DND-41 (cell line): ENCODE data around the gene BTNL3.
"Not testable (repeated sequence)": the region's sequence is repeated elsewhere in the genome, so short reads cannot be mapped to it uniquely, and the experiment has no call there.

Source experiments
- ATAC-seq: fragments of 200-7000 bp; cut with Tn5 transposase; 3 replicates; pipeline ENCODE4 v1.9.1; 2021; ENCODE audit warnings: low read depth; ENCODE audit not compliant: insufficient read depth
- DNase-seq: peaks from one replicate; pipeline ENCODE4 v3.0.0-alpha.2; 2020
- H2AFZ ChIP-seq: 2 replicates; pipeline ENCODE4 v1.6.0; 2012; ENCODE audit warnings: low read depth, low read length
- H3K27ac ChIP-seq: 2 replicates; pipeline ENCODE4 v1.5.1; 2012; ENCODE audit warnings: low read length, inconsistent platforms
- H3K27me3 ChIP-seq: fragments of 200-600 bp; sonication (generic); 2 replicates; pipeline ENCODE4 v1.6.0; 2012; ENCODE audit warnings: low read length, mild to moderate bottlenecking, inconsistent platforms; ENCODE audit not compliant: insufficient read depth, poor library complexity
- H3K36me3 ChIP-seq: 2 replicates; pipeline ENCODE4 v1.5.1; 2012; ENCODE audit warnings: low read length, inconsistent platforms; ENCODE audit not compliant: insufficient read depth
- H3K4me1 ChIP-seq: 2 replicates; pipeline ENCODE4 v1.5.1; 2012; ENCODE audit warnings: mild to moderate bottlenecking, low read length; ENCODE audit not compliant: insufficient read depth
- H3K4me2 ChIP-seq: 2 replicates; pipeline ENCODE4 v1.6.0; 2012; ENCODE audit warnings: mild to moderate bottlenecking, moderate library complexity, low read length, inconsistent platforms; ENCODE audit not compliant: insufficient read depth
- H3K4me3 ChIP-seq, 2 experiments: fragments of 200-600 bp in 1 of 2; shearing (Covaris generic) in 1 of 2; 2 replicates each; pipeline ENCODE4 v1.5.1; 2012 to 2016; ENCODE audit warnings: inconsistent platforms in 2 of 2, low read length in 2 of 2, mild to moderate bottlenecking in 2 of 2, low read depth in 1 of 2, moderate library complexity in 1 of 2
- H3K79me2 ChIP-seq: 2 replicates; pipeline ENCODE4 v1.6.0; 2012; ENCODE audit warnings: low read length, inconsistent platforms; ENCODE audit not compliant: insufficient read depth
- H3K9ac ChIP-seq: 2 replicates; pipeline ENCODE4 v1.6.0; 2012; ENCODE audit warnings: low read depth, mild to moderate bottlenecking, inconsistent platforms, low read length, moderate library complexity
- H3K9me3 ChIP-seq: 2 replicates; pipeline ENCODE4 v1.5.1; 2012; ENCODE audit warnings: low read length, moderate library complexity, mild to moderate bottlenecking, inconsistent platforms; ENCODE audit not compliant: insufficient read depth, severe bottlenecking
- H4K20me1 ChIP-seq: 2 replicates; pipeline ENCODE4 v1.6.0; 2012; ENCODE audit warnings: low read length; ENCODE audit not compliant: insufficient read depth
- CTCF ChIP-seq: IDR thresholded peaks from 2 replicates; pipeline ENCODE4 v1.5.1; 2012; ENCODE audit warnings: borderline replicate concordance, low read length, moderate library complexity, mild to moderate bottlenecking; ENCODE audit not compliant: poor library complexity, severe bottlenecking; ENCODE audit errors: extremely low read depth
- EZH2 ChIP-seq: IDR thresholded peaks from 3 replicates; pipeline ENCODE4 v1.6.1; 2012; ENCODE audit warnings: borderline replicate concordance, low read depth, mild to moderate bottlenecking, moderate library complexity, low read length, inconsistent platforms; ENCODE audit not compliant: severe bottlenecking

BTNL3 gene

GRCh38 chr5:180990882-180991242, 2.2 kb downstream of the BTNL3 start:
- Histone ChIP-seq H3K4me2 (no peak overlapping the region), H3K4me1 (no peaks in the 10 kb centered on the region), H3K27ac (no peak overlapping the region), H3K79me2 (no peaks in the 10 kb centered on the region), H2AFZ (no peak overlapping the region), H3K36me3 (no peaks in the 10 kb centered on the region), H3K27me3 (no peaks in the 10 kb centered on the region), H3K9ac (no peak overlapping the region), H4K20me1 (no peaks in the 10 kb centered on the region), H3K9me3 (no peaks in the 10 kb centered on the region), H3K4me3 (no peak overlapping the region)
- no peak for TF ChIP-seq CTCF
- TF ChIP-seq EZH2 = no peak
- ATAC-seq (no peak), DNase-seq (no peak)

- no peak for DNase-seq
- no peaks in the 10 kb centered on the region for H3K9me3 ChIP-seq
- H3K9ac ChIP-seq = no peak overlapping the region
- H3K27me3 ChIP-seq = peaks cover 3% of the 10 kb centered on the region
- H4K20me1 ChIP-seq = no peaks in the 10 kb centered on the region
- H2AFZ ChIP-seq = no peak overlapping the region
- ATAC-seq = no peak
- no peaks in the 10 kb centered on the region for H3K4me1 ChIP-seq
- H3K27ac ChIP-seq = no peak overlapping the region
- no peak for TF ChIP-seq EZH2
- no peak overlapping the region for H3K4me2 ChIP-seq
- H3K4me3 ChIP-seq = no peak overlapping the region
- no peaks in the 10 kb centered on the region for H3K36me3 ChIP-seq
- H3K79me2 ChIP-seq = no peaks in the 10 kb centered on the region
Measured at GRCh38 chr5:181001947-181002346, 13.3 kb downstream of the BTNL3 start.

GRCh38 chr5:181005791-181006190, 17.1 kb downstream of the BTNL3 start:
- Histone ChIP-seq H3K4me2 (no peak overlapping the region), H3K4me3 (no peak overlapping the region), H2AFZ (no peak overlapping the region), H3K36me3 (no peaks in the 10 kb centered on the region), H3K27me3 (peaks cover 3% of the 10 kb centered on the region), H3K4me1 (no peaks in the 10 kb centered on the region), H3K9ac (no peak overlapping the region), H3K9me3 (no peaks in the 10 kb centered on the region), H3K79me2 (no peaks in the 10 kb centered on the region), H3K27ac (no peak overlapping the region), H4K20me1 (no peaks in the 10 kb centered on the region)
- DNase-seq (no peak), ATAC-seq (no peak)
- TF ChIP-seq EZH2 (no peak), CTCF (no peak)

DNA sequence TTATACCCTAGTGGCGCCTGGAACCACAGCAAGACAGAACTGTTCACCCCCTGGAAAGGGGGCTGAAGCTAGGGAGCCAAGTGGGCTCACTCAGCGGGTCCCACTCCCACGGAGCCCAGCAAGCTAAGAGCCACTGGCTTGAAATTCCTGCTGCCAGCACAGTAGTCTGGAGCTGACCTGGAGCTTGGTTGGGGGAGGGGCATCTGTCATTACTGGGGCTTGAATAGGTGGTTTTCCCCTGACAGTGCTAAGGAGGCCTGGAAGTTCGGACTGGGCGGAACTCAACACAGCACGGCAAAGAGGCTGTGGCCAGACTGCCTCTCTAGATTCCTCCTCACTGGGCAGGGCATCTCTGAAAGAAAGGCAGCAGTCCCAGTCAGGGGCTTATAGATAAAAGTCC, 19.5 kb downstream of the BTNL3 start:
- no peak for ATAC-seq
- no peak for DNase-seq
- Histone ChIP-seq H3K4me2 (no peak overlapping the region), H3K9ac (no peak overlapping the region), H2AFZ (no peak overlapping the region), H3K4me3 (no peak overlapping the region), H3K36me3 (no peaks in the 10 kb centered on the region), H3K9me3 (no peaks in the 10 kb centered on the region), H3K4me1 (no peaks in the 10 kb centered on the region), H3K27me3 (peaks cover 3% of the 10 kb centered on the region), H4K20me1 (no peaks in the 10 kb centered on the region), H3K27ac (no peak overlapping the region), H3K79me2 (no peaks in the 10 kb centered on the region)
- TF ChIP-seq EZH2 (no peak), CTCF (no peak)

- not testable (repeated sequence) for H3K9ac ChIP-seq, H3K27me3 ChIP-seq, H3K79me2 ChIP-seq, ATAC-seq, H4K20me1 ChIP-seq, H3K4me1 ChIP-seq, H3K36me3 ChIP-seq, H3K4me2 ChIP-seq, H3K27ac ChIP-seq, H3K9me3 ChIP-seq, DNase-seq, H2AFZ ChIP-seq, H3K4me3 ChIP-seq
Measured at GRCh38 chr5:181010018-181010417, 21.4 kb downstream of the BTNL3 start.

- not testable (repeated sequence) for H2AFZ ChIP-seq, H3K27ac ChIP-seq, H3K4me2 ChIP-seq, H3K79me2 ChIP-seq, H3K9me3 ChIP-seq, H3K27me3 ChIP-seq, H3K9ac ChIP-seq, H4K20me1 ChIP-seq, ATAC-seq, DNase-seq, H3K4me1 ChIP-seq, H3K4me3 ChIP-seq, H3K36me3 ChIP-seq
Measured at GRCh38 chr5:181014654-181015053, 26.0 kb downstream of the BTNL3 start.
